Ishikawa (cell line): ENCODE results near the gene PDLIM1.

Experiments used
- CREB1 ChIP-seq: IDR thresholded peaks from 2 replicates; pipeline ENCODE4 v1.6.1; 2012; ENCODE audit warnings: low read depth
- FOXM1 ChIP-seq: IDR thresholded peaks from 2 replicates; pipeline ENCODE4 v1.6.1; 2012; ENCODE audit warnings: low read depth, borderline replicate concordance
- NFIC ChIP-seq: IDR thresholded peaks from 2 replicates; pipeline ENCODE4 v1.6.1; 2012
- TF ChIP-seq, protein P1 (sequence below): IDR thresholded peaks from 2 replicates; pipeline ENCODE4 v1.6.1; 2012
- TF ChIP-seq, protein P2 (sequence below): IDR thresholded peaks from 2 replicates; pipeline ENCODE4 v1.6.1; 2012; ENCODE audit warnings: low read depth, mild to moderate bottlenecking

DNA sequence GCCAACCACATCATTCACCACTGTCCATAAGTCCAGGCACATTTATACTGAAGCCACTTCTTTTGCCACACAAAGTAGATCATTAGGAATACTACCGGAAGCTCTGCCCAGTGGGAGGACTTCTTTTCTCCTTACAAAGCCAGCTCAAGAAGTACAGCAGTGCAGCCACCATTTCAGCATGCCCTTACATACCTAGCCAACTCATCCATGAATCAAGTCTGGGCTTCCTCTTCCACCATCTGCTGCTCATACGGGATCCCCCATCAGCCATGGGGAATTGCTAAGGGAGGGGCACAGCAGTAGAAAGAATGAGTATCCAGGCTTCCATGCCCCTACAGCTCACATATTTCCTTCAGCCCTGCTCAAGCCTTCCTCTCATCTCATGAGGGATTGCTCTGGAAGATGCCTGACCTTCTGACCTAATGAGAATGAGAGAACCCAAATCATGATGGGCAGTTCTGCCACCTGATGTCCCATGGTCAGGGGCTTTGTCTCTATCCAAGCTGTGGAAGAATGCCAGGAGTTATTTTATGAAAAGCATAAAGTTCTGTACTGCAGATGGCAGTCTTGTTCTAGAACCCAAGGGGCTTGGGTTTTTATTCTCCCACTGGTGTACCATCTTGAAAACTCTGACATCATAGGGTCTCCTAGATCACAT, 57.3 kb downstream of the PDLIM1 start:
- TF ChIP-seq FOXM1 (no peak), CREB1 (no peak), NFIC (no peak)
- TF ChIP-seq, protein P1, sequence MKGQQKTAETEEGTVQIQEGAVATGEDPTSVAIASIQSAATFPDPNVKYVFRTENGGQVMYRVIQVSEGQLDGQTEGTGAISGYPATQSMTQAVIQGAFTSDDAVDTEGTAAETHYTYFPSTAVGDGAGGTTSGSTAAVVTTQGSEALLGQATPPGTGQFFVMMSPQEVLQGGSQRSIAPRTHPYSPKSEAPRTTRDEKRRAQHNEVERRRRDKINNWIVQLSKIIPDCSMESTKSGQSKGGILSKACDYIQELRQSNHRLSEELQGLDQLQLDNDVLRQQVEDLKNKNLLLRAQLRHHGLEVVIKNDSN = no peak
- TF ChIP-seq, protein P2, sequence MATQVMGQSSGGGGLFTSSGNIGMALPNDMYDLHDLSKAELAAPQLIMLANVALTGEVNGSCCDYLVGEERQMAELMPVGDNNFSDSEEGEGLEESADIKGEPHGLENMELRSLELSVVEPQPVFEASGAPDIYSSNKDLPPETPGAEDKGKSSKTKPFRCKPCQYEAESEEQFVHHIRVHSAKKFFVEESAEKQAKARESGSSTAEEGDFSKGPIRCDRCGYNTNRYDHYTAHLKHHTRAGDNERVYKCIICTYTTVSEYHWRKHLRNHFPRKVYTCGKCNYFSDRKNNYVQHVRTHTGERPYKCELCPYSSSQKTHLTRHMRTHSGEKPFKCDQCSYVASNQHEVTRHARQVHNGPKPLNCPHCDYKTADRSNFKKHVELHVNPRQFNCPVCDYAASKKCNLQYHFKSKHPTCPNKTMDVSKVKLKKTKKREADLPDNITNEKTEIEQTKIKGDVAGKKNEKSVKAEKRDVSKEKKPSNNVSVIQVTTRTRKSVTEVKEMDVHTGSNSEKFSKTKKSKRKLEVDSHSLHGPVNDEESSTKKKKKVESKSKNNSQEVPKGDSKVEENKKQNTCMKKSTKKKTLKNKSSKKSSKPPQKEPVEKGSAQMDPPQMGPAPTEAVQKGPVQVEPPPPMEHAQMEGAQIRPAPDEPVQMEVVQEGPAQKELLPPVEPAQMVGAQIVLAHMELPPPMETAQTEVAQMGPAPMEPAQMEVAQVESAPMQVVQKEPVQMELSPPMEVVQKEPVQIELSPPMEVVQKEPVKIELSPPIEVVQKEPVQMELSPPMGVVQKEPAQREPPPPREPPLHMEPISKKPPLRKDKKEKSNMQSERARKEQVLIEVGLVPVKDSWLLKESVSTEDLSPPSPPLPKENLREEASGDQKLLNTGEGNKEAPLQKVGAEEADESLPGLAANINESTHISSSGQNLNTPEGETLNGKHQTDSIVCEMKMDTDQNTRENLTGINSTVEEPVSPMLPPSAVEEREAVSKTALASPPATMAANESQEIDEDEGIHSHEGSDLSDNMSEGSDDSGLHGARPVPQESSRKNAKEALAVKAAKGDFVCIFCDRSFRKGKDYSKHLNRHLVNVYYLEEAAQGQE = no peak
